ENCODE results near the gene AOPEP.

The AOPEP gene

DNA sequence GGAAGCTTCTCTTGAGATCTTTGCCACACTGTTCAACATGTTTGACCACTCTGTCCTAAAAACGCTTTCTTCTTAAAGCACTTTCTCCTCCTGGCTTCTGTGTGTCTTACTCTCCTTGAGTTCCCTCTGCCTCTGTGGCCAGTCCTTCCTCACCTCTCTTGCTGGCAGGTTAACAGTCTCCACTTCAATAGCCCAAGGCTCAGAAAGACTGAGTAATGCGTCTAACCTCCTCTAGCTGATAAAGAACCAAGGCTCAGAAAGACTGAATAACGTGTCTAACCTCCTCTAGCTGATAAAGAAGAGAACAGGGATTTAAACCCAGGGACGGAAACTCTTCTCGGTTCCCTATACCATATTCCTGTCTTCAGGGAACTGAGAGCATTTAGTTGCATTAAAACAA, 205.2 kb downstream of the AOPEP start:
- Histone ChIP-seq H3K36me3 (replicated peaks) (no peaks in the 10 kb centered on the region), H3K27me3 (replicated peaks) (no peaks in the 10 kb centered on the region), H3K27ac (no peak overlapping the region), H3K4me3 (ENCODE audit: low read depth, low read length) (no peak overlapping the region)
- no peak for DNase-seq
- in situ Hi-C loops (cut with HindIII; ENCODE audit: low pct_ligation_motif_present, low sequenced_read_pairs): no loop called here
- TF ChIP-seq, protein P1, sequence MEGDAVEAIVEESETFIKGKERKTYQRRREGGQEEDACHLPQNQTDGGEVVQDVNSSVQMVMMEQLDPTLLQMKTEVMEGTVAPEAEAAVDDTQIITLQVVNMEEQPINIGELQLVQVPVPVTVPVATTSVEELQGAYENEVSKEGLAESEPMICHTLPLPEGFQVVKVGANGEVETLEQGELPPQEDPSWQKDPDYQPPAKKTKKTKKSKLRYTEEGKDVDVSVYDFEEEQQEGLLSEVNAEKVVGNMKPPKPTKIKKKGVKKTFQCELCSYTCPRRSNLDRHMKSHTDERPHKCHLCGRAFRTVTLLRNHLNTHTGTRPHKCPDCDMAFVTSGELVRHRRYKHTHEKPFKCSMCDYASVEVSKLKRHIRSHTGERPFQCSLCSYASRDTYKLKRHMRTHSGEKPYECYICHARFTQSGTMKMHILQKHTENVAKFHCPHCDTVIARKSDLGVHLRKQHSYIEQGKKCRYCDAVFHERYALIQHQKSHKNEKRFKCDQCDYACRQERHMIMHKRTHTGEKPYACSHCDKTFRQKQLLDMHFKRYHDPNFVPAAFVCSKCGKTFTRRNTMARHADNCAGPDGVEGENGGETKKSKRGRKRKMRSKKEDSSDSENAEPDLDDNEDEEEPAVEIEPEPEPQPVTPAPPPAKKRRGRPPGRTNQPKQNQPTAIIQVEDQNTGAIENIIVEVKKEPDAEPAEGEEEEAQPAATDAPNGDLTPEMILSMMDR (IDR thresholded peaks at IDR 0.05; ENCODE audit: low read depth, low read length, missing control alignments): no peak

DNA sequence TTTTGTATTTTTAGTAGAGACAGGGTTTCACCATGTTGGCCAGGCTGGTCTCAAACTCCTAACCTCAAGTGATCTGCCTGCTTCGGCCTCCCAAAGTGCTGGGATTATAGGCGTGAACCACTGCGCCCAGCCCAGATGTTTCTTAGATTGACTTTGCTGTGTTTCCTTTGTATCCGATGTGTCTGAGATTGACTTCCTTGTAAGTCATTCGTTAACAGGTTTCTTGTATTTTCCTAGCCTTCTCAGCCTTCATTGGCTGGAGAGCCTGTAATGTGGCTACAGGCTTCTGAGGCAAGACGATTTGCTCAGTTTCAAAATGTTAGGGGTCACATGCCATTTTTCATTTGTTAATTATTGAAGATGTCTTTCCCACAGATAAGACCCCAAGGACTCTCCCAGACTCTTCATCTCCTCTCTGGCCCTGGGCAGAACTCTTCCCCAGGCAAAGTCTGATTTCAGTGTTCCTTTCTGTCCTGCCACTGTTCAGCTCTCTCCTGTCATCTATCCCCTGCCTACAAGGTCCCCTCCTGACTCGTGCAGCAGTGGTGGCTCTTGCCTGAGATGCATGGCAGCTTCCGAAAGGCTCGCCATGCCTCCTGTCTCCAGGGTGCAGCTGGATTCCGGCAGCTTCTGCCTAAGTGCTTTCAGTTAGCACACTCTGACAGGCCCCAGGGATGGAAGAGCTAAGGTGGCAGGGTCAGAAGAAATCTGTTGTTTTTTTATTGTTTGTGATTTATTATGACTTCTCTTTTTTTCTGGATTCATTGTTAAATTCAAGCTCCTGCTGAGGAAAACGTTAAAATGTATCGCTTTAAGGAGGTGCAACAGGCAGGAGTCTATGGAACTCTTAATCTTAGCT, 206.4 kb downstream of the AOPEP start:
- no peaks in the 10 kb centered on the region for H3K36me3 ChIP-seq (replicated peaks)
- H3K27ac ChIP-seq: peak overlapping the region; percentile 40
- H3K4me3 ChIP-seq (ENCODE audit: low read depth, low read length): no peak overlapping the region
- no peaks in the 10 kb centered on the region for H3K27me3 ChIP-seq (replicated peaks)
- no peak for DNase-seq
- in situ Hi-C loops (cut with HindIII; ENCODE audit: low pct_ligation_motif_present, low sequenced_read_pairs): no loop called here
- TF ChIP-seq, protein P1 (IDR thresholded peaks at IDR 0.05; ENCODE audit: low read depth, low read length, missing control alignments): no peak

DNA sequence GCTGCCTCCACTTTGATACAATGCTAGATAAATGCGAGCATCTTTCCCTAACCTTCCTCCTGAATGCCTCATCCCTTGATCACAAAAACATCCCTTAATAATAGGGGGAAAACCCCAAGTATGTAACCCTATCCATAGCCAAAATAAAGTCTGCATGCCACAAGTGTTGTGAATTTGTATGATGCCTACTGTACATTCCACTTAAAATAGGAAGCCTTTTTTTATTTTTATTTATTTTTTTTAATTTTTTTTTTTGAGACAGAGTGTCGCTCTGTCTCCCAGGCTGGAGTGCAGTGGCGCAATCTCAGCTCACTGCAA, 207.0 kb downstream of the AOPEP start:
- Histone ChIP-seq H3K4me3 (ENCODE audit: low read depth, low read length) (no peak overlapping the region), H3K36me3 (replicated peaks) (no peaks in the 10 kb centered on the region), H3K27me3 (replicated peaks) (no peaks in the 10 kb centered on the region), H3K27ac (no peak overlapping the region)
- DNase-seq: no peak
- TF ChIP-seq, protein P1 (IDR thresholded peaks at IDR 0.05; ENCODE audit: low read depth, low read length, missing control alignments): no peak
- in situ Hi-C loops (cut with HindIII; ENCODE audit: low pct_ligation_motif_present, low sequenced_read_pairs): no loop called here

DNA sequence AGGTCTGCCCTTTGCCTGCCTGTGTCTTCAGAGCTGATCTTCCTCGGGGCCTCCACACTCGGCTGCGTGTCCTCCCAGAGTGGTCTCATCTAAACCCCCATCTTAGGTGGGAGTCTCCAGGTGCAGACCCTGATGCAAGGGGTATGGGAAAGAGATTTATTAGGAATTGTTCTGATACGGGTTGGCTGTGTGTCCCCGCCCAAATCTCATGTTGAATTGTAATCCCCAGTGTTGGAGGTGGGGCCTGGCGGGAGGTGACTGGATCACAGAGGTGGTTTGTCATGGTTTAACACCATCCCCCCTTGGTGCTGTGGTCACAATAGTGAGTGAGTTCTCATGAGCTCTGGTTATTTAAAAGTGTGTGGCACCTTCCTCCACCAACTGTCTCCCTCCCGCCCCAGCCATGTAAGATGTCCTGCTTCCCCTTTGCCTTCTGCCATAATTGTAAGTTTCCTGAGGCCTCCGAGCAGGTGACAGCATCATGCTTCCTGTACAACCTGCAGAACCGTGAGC, 208.4 kb downstream of the AOPEP start:
- in situ Hi-C loops (cut with HindIII; ENCODE audit: low pct_ligation_motif_present, low sequenced_read_pairs): no loop called here
- H3K36me3 ChIP-seq (replicated peaks): no peaks in the 10 kb centered on the region
- no peak overlapping the region for H3K27ac ChIP-seq

DNA sequence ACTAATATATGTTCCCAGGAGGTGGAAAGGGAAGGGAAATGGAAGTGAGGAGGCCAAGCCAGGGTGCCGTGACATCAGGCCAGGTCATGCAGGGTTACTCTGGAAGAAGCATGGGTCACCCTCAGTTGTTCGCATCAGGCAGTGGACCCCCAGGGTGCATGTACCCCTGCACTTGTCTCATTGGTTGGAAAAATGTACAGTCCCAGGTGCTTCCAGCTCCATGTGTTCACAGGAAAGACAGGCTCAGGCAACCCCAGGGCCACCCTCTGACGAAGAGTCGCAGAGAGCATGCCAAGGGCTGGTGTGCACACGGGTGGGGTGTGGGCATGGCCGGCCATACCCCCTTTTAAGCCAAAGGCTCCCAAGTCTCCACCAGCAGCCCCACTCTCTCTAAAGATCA, 208.9 kb downstream of the AOPEP start:
- H3K27me3 ChIP-seq (replicated peaks): no peaks in the 10 kb centered on the region
- no peak for DNase-seq
- TF ChIP-seq, protein P1 (IDR thresholded peaks at IDR 0.05; ENCODE audit: low read depth, low read length, missing control alignments): no peak
- H3K4me3 ChIP-seq (ENCODE audit: low read depth, low read length): no peak overlapping the region
- H3K27ac ChIP-seq: no peak overlapping the region
- in situ Hi-C loops (cut with HindIII; ENCODE audit: low pct_ligation_motif_present, low sequenced_read_pairs): no loop called here
- no peaks in the 10 kb centered on the region for H3K36me3 ChIP-seq (replicated peaks)

More for the DNA sequence above, 208.4 kb downstream of the AOPEP start:
- TF ChIP-seq, protein P1 (IDR thresholded peaks at IDR 0.05; ENCODE audit: low read depth, low read length, missing control alignments): no peak
- Histone ChIP-seq H3K4me3 (ENCODE audit: low read depth, low read length) (no peak overlapping the region), H3K27me3 (replicated peaks) (no peaks in the 10 kb centered on the region)
- no peak for DNase-seq

Measured in brain microvascular endothelial cell (primary cell).